ENCODE results near the gene SLC2A8.

The SLC2A8 gene

GRCh38 chr9:127415141-127415540, 18.2 kb downstream of the SLC2A8 start:
- DNase-seq (ENCODE audit: extremely low spot score) = no peak
- ChIA-PET CTCF (no interaction called here), POLR2A (interaction anchor here (0.8 to 1.4 kb wide), 2 partner anchors 9 to 18 kb away, joined by 3 to 8 read pairs; partner anchors contain the start of genes SLC2A8 and ZNF79)
- TF ChIP-seq HDGF (IDR thresholded peaks at IDR 0.05; ENCODE audit: borderline replicate concordance) = no peak
- TF ChIP-seq ELF4 (IDR thresholded peaks at IDR 0.05) = no peak
- no peak for TF ChIP-seq TARDBP (IDR thresholded peaks at IDR 0.05)
- TF ChIP-seq FOXA1 (IDR thresholded peaks at IDR 0.05) = no peak
- TF ChIP-seq PKNOX1 (IDR thresholded peaks at IDR 0.05) = no peak
- TF ChIP-seq NFRKB (IDR thresholded peaks at IDR 0.05) = no peak
- no peak for TF ChIP-seq SP1 (IDR thresholded peaks at IDR 0.05)
- TF ChIP-seq ZNF384 (IDR thresholded peaks at IDR 0.05) = no peak
- no peak for TF ChIP-seq BHLHE40 (IDR thresholded peaks at IDR 0.05; ENCODE audit: borderline replicate concordance)
- TF ChIP-seq FOXM1 (IDR thresholded peaks at IDR 0.05; ENCODE audit: borderline replicate concordance) = no peak
- no peak for TF ChIP-seq CTBP1 (IDR thresholded peaks at IDR 0.05; ENCODE audit: borderline replicate concordance)

- TF ChIP-seq LEF1 (IDR thresholded peaks at IDR 0.05; ENCODE audit: borderline replicate concordance) (no peak), HDGF (IDR thresholded peaks at IDR 0.05; ENCODE audit: borderline replicate concordance) (no peak), L3MBTL2 (conservative IDR thresholded peaks at IDR 0.05) (no peak), FOXM1 (IDR thresholded peaks at IDR 0.05; ENCODE audit: borderline replicate concordance) (no peak), ARNT (IDR thresholded peaks at IDR 0.05) (no peak), BHLHE40 (IDR thresholded peaks at IDR 0.05; ENCODE audit: borderline replicate concordance) (no peak), FOXA1 (IDR thresholded peaks at IDR 0.05) (no peak), PKNOX1 (IDR thresholded peaks at IDR 0.05) (no peak), CTBP1 (IDR thresholded peaks at IDR 0.05; ENCODE audit: borderline replicate concordance) (no peak), FOXK2 (IDR thresholded peaks at IDR 0.05) (no peak), SP1 (IDR thresholded peaks at IDR 0.05) (no peak)
- POLR2A ChIA-PET = interaction anchor here (0.8 to 1.4 kb wide), 2 partner anchors 8 to 19 kb away, joined by 3 to 8 read pairs; partner anchors contain the start of genes SLC2A8 and ZNF79
- CTCF ChIA-PET = no interaction called here
- DNase-seq (ENCODE audit: extremely low spot score) = no peak
Observed at GRCh38 chr9:127415657-127416056, 18.7 kb downstream of the SLC2A8 start.

GRCh38 chr9:127417131-127418036, 20.4 kb downstream of the SLC2A8 start:
- TF ChIP-seq HDGF (IDR thresholded peaks at IDR 0.05; ENCODE audit: borderline replicate concordance) (no peak), SP1 (IDR thresholded peaks at IDR 0.05) (no peak), TARDBP (IDR thresholded peaks at IDR 0.05) (no peak), BHLHE40 (IDR thresholded peaks at IDR 0.05; ENCODE audit: borderline replicate concordance) (no peak), L3MBTL2 (conservative IDR thresholded peaks at IDR 0.05) (no peak), LEF1 (IDR thresholded peaks at IDR 0.05; ENCODE audit: borderline replicate concordance) (no peak), FOXM1 (IDR thresholded peaks at IDR 0.05; ENCODE audit: borderline replicate concordance) (no peak), ARNT (IDR thresholded peaks at IDR 0.05) (no peak), CTBP1 (IDR thresholded peaks at IDR 0.05; ENCODE audit: borderline replicate concordance) (no peak), PKNOX1 (IDR thresholded peaks at IDR 0.05) (no peak)
- no peak for DNase-seq (ENCODE audit: extremely low spot score)
- CTCF ChIA-PET = interaction anchor here (1.5 kb wide), 1 partner anchor 57 kb away, joined by 4 read pairs; no protein-coding TSS in a partner anchor
- POLR2A ChIA-PET = interaction anchor here (0.8 kb wide), 1 partner anchor 20 kb away, joined by 3 read pairs; the partner anchor contains the start of gene SLC2A8

GRCh38 chr9:127418037-127418471, 21.1 kb downstream of the SLC2A8 start:
- TF ChIP-seq ARNT (IDR thresholded peaks at IDR 0.05) = no peak
- TF ChIP-seq PKNOX1 (IDR thresholded peaks at IDR 0.05) = 0 out of 2 replicates have a peak, but pooled peaks have one; percentile 23
- DNase-seq (ENCODE audit: extremely low spot score) = peak; percentile 57
- POLR2A ChIA-PET = interaction anchor here (0.8 to 1.0 kb wide), 2 partner anchors 11 to 21 kb away, joined by 3 read pairs; partner anchors contain the start of gene SLC2A8
- CTCF ChIA-PET = interaction anchor here (0.6 to 1.5 kb wide), 2 partner anchors 57 to 173 kb away, joined by 4 read pairs; no protein-coding TSS in a partner anchor

GRCh38 chr9:127419348-127419747, 22.4 kb downstream of the SLC2A8 start:
- ChIA-PET CTCF (interaction anchor here (0.5 kb wide), 1 partner anchor 1047 kb away, joined by 4 read pairs; no protein-coding TSS in a partner anchor), POLR2A (no interaction called here)
- DNase-seq (ENCODE audit: extremely low spot score) = no peak
- no peak for TF ChIP-seq SP1 (IDR thresholded peaks at IDR 0.05)
- no peak for TF ChIP-seq FOXA1 (IDR thresholded peaks at IDR 0.05)
- TF ChIP-seq BHLHE40 (IDR thresholded peaks at IDR 0.05; ENCODE audit: borderline replicate concordance) = no peak
- no peak for TF ChIP-seq ARNT (IDR thresholded peaks at IDR 0.05)
- no peak for TF ChIP-seq SUZ12 (IDR thresholded peaks at IDR 0.05)
- no peak for TF ChIP-seq LEF1 (IDR thresholded peaks at IDR 0.05; ENCODE audit: borderline replicate concordance)
- no peak for TF ChIP-seq HDGF (IDR thresholded peaks at IDR 0.05; ENCODE audit: borderline replicate concordance)
